Measurements from ENCODE around the gene TP53I13.

TP53I13 gene

DNA sequence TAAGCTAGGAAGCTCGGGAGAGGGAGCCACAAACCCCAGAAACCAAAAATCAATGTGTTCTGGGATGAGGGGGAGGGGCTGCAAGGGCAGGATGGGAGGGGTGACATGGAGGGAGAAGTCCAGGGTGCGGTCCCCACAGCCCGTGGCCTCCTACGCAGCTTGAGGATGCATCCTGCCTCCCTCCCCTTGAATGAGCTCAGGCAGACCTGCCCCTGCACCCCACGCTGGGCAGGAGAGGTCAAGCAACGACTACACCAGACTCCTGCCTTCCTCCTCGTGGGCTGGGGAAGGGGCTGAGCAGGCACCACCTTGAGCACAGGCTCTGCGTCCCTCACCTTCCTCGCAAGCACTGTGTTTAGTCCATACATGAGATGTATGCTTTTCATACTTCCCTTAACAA lies 28.3 kb downstream of the TP53I13 start:
- TF ChIP-seq EZH2 (IDR thresholded peaks at IDR 0.05) (no peak), FOXP2 (optimal IDR thresholded peaks at IDR 0.05; ENCODE audit: control extremely low read depth, extremely low read length, insufficient read depth) (no peak), POLR2AphosphoS5 (IDR thresholded peaks at IDR 0.05; ENCODE audit: borderline replicate concordance, low read depth, low read length) (no peak)
- DNase-seq (ENCODE audit: low read depth, low spot score) = no peak
- Histone ChIP-seq H3K9ac (ENCODE audit: insufficient read length) (no peak overlapping the region), H3K27ac (0 out of 2 replicates have a peak overlapping the region, but pooled peaks have one; percentile 54), H3K36me3 (ENCODE audit: insufficient read depth, low read length) (no peaks in the 10 kb centered on the region), H3K4me3 (no peak overlapping the region), H3K9me3 (ENCODE audit: low read depth, low read length) (no peaks in the 10 kb centered on the region)

DNA sequence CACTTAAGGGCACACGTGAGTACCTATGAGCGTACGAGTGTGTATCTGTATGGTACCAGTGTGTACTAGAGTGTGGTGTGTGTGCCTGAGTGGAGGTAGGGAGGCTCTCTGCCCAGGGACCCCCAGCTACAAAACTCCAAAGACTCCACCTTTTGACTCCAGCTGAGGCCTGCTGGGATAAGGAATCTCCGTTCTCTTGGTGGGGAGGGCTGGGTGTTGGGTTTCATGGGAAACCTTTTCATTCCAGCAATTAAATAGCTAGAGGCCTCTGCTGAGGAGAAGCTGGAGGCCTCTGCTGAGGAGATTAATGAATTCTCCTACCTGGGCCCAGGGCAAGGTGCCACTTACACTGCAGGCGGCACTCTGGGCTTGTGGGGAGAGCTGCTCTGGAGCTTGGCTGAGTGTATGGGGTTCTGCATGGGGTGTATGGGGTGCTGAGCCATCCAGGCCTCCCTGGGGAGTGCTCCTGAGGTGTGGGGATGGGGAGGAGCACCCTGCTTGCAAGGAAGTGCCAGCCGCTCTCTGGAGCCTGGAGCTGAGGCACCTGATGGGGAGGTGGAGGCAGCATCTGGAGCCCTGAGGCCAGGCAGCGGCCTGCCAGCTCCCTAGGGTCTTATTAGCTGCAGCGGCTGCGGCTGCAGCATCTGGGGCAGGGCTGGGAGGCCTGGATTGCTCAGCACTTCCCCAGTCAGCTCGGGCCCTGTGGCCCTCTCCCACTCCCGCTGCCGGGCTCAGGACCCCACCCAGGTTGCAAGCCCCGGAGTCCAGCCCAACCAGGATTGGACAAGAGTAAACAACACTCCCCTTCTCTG lies 29.1 kb downstream of the TP53I13 start:
- Histone ChIP-seq H3K36me3 (ENCODE audit: insufficient read depth, low read length) (no peaks in the 10 kb centered on the region), H3K27ac (0 out of 2 replicates have a peak overlapping the region, but pooled peaks have one; percentile 54), H3K4me3 (peak overlapping the region; percentile 36), H3K9ac (ENCODE audit: insufficient read length) (no peak overlapping the region), H3K9me3 (ENCODE audit: low read depth, low read length) (no peaks in the 10 kb centered on the region)
- TF ChIP-seq POLR2AphosphoS5 (IDR thresholded peaks at IDR 0.05; ENCODE audit: borderline replicate concordance, low read depth, low read length) (no peak), FOXP2 (optimal IDR thresholded peaks at IDR 0.05; ENCODE audit: control extremely low read depth, extremely low read length, insufficient read depth) (no peak), EZH2 (IDR thresholded peaks at IDR 0.05) (no peak)
- no peak for DNase-seq (ENCODE audit: low read depth, low spot score)

DNA sequence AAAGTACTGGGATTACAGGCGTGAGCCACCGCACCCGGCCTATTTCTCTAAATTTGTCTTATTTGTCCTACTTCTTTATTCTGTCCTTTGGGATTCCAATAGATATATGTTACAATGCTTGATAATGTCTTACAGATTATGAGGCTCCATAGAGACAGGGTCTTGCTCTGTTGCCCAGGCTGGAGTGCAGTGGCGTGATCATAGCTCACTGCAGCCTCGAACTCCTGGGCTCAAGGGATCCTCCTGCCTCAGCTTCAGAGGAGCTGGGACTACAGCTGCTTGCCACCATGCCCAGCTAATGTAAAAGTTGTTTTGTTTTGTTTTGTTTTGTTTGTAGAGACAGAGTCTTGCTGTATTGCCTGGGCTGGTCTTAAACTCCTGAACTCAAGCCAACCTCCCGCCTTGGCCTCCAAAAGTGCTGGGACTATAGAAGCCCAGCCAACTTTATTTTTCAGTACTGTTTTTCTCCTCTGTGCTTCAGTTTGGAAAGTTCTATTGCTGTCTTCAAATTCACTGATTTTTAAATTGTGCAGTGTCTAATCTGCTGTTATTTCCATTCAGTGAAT lies 34.7 kb downstream of the TP53I13 start:
- no peak for DNase-seq (ENCODE audit: low read depth, low spot score)
- TF ChIP-seq EZH2 (IDR thresholded peaks at IDR 0.05) (no peak), POLR2AphosphoS5 (IDR thresholded peaks at IDR 0.05; ENCODE audit: borderline replicate concordance, low read depth, low read length) (no peak), FOXP2 (optimal IDR thresholded peaks at IDR 0.05; ENCODE audit: control extremely low read depth, extremely low read length, insufficient read depth) (no peak)
- H3K4me3 ChIP-seq = no peak overlapping the region
- H3K9me3 ChIP-seq (ENCODE audit: low read depth, low read length) = no peaks in the 10 kb centered on the region
- H3K9ac ChIP-seq (ENCODE audit: insufficient read length) = no peak overlapping the region
- H3K36me3 ChIP-seq (ENCODE audit: insufficient read depth, low read length) = no peaks in the 10 kb centered on the region
- H3K27ac ChIP-seq = no peak overlapping the region

DNA sequence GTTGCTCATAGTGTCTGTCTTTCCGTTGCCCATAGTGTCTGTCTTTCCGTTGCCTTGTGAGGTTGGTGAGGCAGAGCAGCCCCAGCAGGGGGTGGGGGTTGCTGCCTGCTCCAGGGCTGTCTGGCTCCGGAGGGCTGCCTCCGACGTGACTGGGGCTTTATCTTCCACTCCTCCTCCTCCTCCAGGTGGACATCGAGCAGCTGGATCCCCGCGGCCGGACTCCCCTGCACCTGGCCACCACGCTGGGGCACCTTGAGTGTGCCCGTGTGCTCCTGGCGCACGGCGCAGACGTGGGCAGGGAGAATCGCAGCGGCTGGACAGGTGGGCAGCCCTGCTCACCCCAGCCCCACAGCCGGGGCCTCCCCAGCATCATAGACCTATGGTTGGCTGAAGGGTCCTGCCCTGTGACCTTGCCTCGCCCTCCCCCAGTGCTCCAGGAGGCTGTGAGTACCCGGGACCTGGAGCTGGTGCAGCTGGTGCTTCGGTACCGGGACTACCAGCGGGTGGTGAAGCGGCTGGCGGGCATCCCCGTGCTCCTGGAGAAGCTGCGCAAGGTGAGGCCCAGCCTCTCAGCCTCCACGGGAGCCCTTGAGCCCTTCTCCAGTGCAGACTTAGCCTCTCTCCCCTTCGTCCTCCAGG lies 39.2 kb downstream of the TP53I13 start:
- TF ChIP-seq FOXP2 (optimal IDR thresholded peaks at IDR 0.05; ENCODE audit: control extremely low read depth, extremely low read length, insufficient read depth) (no peak), EZH2 (IDR thresholded peaks at IDR 0.05) (no peak), POLR2AphosphoS5 (IDR thresholded peaks at IDR 0.05; ENCODE audit: borderline replicate concordance, low read depth, low read length) (no peak)
- H3K9me3 ChIP-seq (ENCODE audit: low read depth, low read length) = no peaks in the 10 kb centered on the region
- no peak overlapping the region for H3K27ac ChIP-seq
- H3K9ac ChIP-seq (ENCODE audit: insufficient read length) = no peak overlapping the region
- H3K4me3 ChIP-seq = no peak overlapping the region
- no peak for DNase-seq (ENCODE audit: low read depth, low spot score)
- H3K36me3 ChIP-seq (ENCODE audit: insufficient read depth, low read length) = no peaks in the 10 kb centered on the region; the same call in 1 of the 2 replicates

DNA sequence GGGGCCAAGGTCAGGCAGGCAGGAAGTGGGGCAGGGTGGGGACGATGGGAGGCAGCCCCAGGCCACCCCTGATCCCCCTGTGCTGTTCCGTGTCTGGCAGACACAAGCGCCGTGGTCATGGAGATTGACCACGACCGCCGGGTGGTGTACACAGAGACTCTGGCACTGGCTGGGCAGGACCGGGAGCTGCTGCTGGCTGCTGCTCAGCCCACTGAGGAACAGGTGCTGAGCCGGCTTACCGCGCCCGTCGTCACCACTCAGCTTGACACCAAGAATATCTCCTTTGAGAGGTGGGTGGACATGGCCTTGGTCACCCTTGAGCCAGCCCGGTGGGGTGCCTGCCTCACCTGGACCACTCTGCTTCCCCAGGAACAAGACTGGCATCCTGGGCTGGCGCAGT lies 40.5 kb downstream of the TP53I13 start:
- Histone ChIP-seq H3K27ac (no peak overlapping the region), H3K9ac (ENCODE audit: insufficient read length) (no peak overlapping the region), H3K36me3 (ENCODE audit: insufficient read depth, low read length) (no peaks in the 10 kb centered on the region; the same call in 1 of the 2 replicates), H3K9me3 (ENCODE audit: low read depth, low read length) (no peaks in the 10 kb centered on the region), H3K4me3 (no peak overlapping the region)
- DNase-seq (ENCODE audit: low read depth, low spot score) = no peak
- no peak for TF ChIP-seq POLR2AphosphoS5 (IDR thresholded peaks at IDR 0.05; ENCODE audit: borderline replicate concordance, low read depth, low read length)
- TF ChIP-seq EZH2 (IDR thresholded peaks at IDR 0.05) = no peak
- no peak for TF ChIP-seq FOXP2 (optimal IDR thresholded peaks at IDR 0.05; ENCODE audit: control extremely low read depth, extremely low read length, insufficient read depth)

DNA sequence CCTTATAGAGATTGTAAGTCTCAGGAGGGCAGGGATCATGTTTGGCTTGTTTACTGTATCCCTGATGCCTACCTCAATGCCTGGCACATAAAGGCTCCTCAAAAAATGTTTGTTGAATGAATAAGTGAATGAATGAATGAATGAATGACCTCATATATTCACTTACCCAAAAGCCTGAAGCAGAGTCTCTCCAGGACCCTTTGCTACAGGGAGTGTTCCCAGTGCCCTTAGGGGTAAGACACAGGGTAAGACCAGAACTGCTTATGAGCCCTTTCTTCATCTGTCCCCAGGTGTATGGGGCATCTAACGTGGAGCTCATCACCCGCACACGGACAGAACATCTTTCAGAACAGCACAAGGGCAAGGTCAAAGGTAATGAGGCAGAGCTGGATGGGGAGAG lies 41.9 kb downstream of the TP53I13 start:
- no peak overlapping the region for H3K9ac ChIP-seq (ENCODE audit: insufficient read length)
- no peak overlapping the region for H3K4me3 ChIP-seq
- no peak overlapping the region for H3K27ac ChIP-seq
- no peak for TF ChIP-seq EZH2 (IDR thresholded peaks at IDR 0.05)
- no peak for TF ChIP-seq POLR2AphosphoS5 (IDR thresholded peaks at IDR 0.05; ENCODE audit: borderline replicate concordance, low read depth, low read length)
- TF ChIP-seq FOXP2 (optimal IDR thresholded peaks at IDR 0.05; ENCODE audit: control extremely low read depth, extremely low read length, insufficient read depth) = no peak
- no peaks in the 10 kb centered on the region; the same call in 1 of the 2 replicates for H3K36me3 ChIP-seq (ENCODE audit: insufficient read depth, low read length)
- DNase-seq (ENCODE audit: low read depth, low spot score) = no peak
- H3K9me3 ChIP-seq (ENCODE audit: low read depth, low read length) = no peaks in the 10 kb centered on the region

DNA sequence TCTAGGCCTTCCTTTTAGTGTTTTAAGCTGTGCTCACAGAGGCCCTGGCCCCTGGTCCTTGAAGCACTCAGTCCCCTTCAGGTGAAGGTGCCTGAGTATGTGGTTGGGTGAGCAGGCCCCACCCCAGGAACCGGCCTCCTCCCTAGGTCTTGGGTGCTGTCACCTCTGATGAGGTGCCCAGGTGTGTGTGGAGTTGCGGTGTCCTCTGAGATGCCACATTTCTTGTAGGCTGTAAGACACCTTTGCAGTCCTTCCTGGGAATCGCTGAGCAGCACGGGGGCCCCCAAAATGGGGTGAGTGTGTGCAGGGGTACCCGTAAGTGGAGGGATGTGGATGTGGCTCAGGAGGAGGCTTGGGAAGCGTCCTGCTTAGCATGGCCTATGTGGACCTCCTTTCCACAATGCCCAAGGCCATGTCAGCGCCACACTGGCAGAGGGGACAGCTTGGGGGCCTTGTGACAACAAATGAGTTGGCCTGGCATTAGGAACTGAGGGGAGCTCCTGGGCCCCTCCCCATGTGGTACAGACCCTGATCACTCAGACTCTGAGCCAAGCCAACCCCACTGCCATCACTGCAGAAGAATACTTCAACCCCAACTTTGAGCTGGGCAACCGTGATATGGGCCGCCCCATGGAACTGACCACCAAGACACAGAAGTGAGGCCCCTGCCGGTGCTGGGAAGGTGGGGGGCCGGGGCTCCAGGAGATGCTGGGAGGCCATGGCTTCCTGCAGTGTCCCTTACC lies 43.0 kb downstream of the TP53I13 start:
- DNase-seq (ENCODE audit: low read depth, low spot score) = no peak
- Histone ChIP-seq H3K4me3 (no peak overlapping the region), H3K9ac (ENCODE audit: insufficient read length) (no peak overlapping the region), H3K27ac (no peak overlapping the region), H3K36me3 (ENCODE audit: insufficient read depth, low read length) (no peaks in the 10 kb centered on the region; the same call in 1 of the 2 replicates), H3K9me3 (ENCODE audit: low read depth, low read length) (no peaks in the 10 kb centered on the region)
- TF ChIP-seq EZH2 (IDR thresholded peaks at IDR 0.05) (no peak), FOXP2 (optimal IDR thresholded peaks at IDR 0.05; ENCODE audit: control extremely low read depth, extremely low read length, insufficient read depth) (no peak), POLR2AphosphoS5 (IDR thresholded peaks at IDR 0.05; ENCODE audit: borderline replicate concordance, low read depth, low read length) (no peak)

DNA sequence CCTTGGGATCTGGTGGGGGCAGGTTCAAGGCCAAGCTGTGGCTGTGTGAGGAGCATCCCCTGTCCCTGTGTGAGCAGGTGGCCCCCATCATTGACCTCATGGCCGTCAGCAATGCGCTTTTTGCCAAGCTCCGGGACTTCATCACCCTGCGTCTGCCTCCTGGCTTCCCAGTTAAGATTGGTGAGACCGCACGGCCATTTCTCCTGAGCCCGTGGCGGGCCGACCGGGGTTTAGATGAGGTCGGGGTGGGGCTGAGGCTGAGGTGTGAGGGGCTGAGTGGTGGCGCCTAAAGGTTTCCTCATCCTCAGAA lies 43.5 kb downstream of the TP53I13 start:
- Histone ChIP-seq H3K36me3 (ENCODE audit: insufficient read depth, low read length) (no peaks in the 10 kb centered on the region; the same call in 1 of the 2 replicates), H3K4me3 (no peak overlapping the region), H3K27ac (no peak overlapping the region), H3K9ac (ENCODE audit: insufficient read length) (no peak overlapping the region), H3K9me3 (ENCODE audit: low read depth, low read length) (no peaks in the 10 kb centered on the region)
- no peak for TF ChIP-seq EZH2 (IDR thresholded peaks at IDR 0.05)
- no peak for DNase-seq (ENCODE audit: low read depth, low spot score)

Measured in SK-N-MC (cell line).